GM12891 (cell line): ENCODE data around the gene PRR15L.

Experiments
- POLR2A ChIP-seq: IDR thresholded peaks from 2 replicates; pipeline ENCODE4 v1.6.1; 2011; ENCODE audit warnings: low read depth, low read length, control low read depth
- POLR2AphosphoS5 ChIP-seq: IDR thresholded peaks from 2 replicates; pipeline ENCODE4 v1.6.1; 2011; ENCODE audit warnings: low read depth, low read length, control low read depth
- POU2F2 ChIP-seq: IDR thresholded peaks from 2 replicates; pipeline ENCODE4 v1.6.1; 2011; ENCODE audit warnings: low read depth, mild to moderate bottlenecking, control low read depth, low read length, moderate library complexity
- TAF1 ChIP-seq: IDR thresholded peaks from 2 replicates; pipeline ENCODE4 v1.6.1; 2011; ENCODE audit warnings: low read depth, low read length, control low read depth

- TF ChIP-seq TAF1 (no peak), POLR2AphosphoS5 (no peak), POLR2A (no peak), POU2F2 (no peak)
These were observed 43.5 kb upstream of the PRR15L start for GRCh38 chr17:48001197-48001596.
